ENCODE results near the gene CTR9. TPM values are rescaled to one million over a fixed set of nuclear protein-coding genes. Genes with fewer than 3 reads are reported as not detected.

The CTR9 gene
- total and polyA plus RNA-seq, 2 of the 13 experiments (the other 11 are each of a cell fraction or from before 2014, with no cell fraction given), result 6.6 to 22.1 TPM

- peak; percentile 90 for TF ChIP-seq ZBTB40 (IDR thresholded peaks at IDR 0.05)
- TF ChIP-seq ZBTB40 (CRISPR knock-in tag; IDR thresholded peaks at IDR 0.05), result peak; percentile 77; the same call in 1 of the 2 replicates
- peak; percentile 92; the same call in 1 of the 2 replicates for TF ChIP-seq ZNF839 (CRISPR knock-in tag; IDR thresholded peaks at IDR 0.05; ENCODE audit: borderline replicate concordance)
- peak; percentile 72 for TF ChIP-seq ZNF605 (CRISPR knock-in tag; IDR thresholded peaks at IDR 0.05)
- TF ChIP-seq NCOA1 (CRISPR knock-in tag; IDR thresholded peaks at IDR 0.05), result 0 out of 2 replicates have a peak, but pooled peaks have one; percentile 14
- TF ChIP-seq ZNF350 (CRISPR knock-in tag; IDR thresholded peaks at IDR 0.05; ENCODE audit: borderline replicate concordance, low read depth), result peak; percentile 96
- TF ChIP-seq MIXL1 (CRISPR knock-in tag; IDR thresholded peaks at IDR 0.05), result peak; percentile 73
- TF ChIP-seq GLI4 (CRISPR knock-in tag; IDR thresholded peaks at IDR 0.05; ENCODE audit: borderline replicate concordance), result peak; percentile 64; the same call in 1 of the 2 replicates
- TF ChIP-seq BATF2 (CRISPR knock-in tag; IDR thresholded peaks at IDR 0.05), result peak; percentile 64; the same call in 1 of the 2 replicates
- peak; percentile 74; the same call in 1 of the 2 replicates for TF ChIP-seq ZNF776 (CRISPR knock-in tag; IDR thresholded peaks at IDR 0.05)
- peak; percentile 51; the same call in 1 of the 2 replicates for TF ChIP-seq TMF1 (CRISPR knock-in tag; IDR thresholded peaks at IDR 0.05; ENCODE audit: low read depth)
- peak; percentile 33 for TF ChIP-seq MED8 (CRISPR knock-in tag; IDR thresholded peaks at IDR 0.05; ENCODE audit: insufficient replicate concordance)
- peak; percentile 37; the same call in 1 of the 2 replicates for TF ChIP-seq ZBED4 (CRISPR knock-in tag; IDR thresholded peaks at IDR 0.05; ENCODE audit: borderline replicate concordance)
- TF ChIP-seq ZNF30 (CRISPR knock-in tag; IDR thresholded peaks at IDR 0.05), result no peak
- TF ChIP-seq POLR2A (IDR thresholded peaks at IDR 0.05; ENCODE audit: insufficient read depth in 1 of 2, low read depth in 2 of 2, low read length in 2 of 2), result peak; percentile 91 to 93
Measured at GRCh38 chr11:10750838-10751580, at the start of gene CTR9 (continued).

Measured in HepG2 (cell line).